HG02970 (cell line): ENCODE measurements around the gene S1PR3.

Source experiments
- ATAC-seq: cut with Tn5 transposase; IDR thresholded peaks from one replicate; pipeline ENCODE4 v1.9.1; 2021; ENCODE audit warnings: mild to moderate bottlenecking, moderate library complexity, moderate number of reproducible peaks; ENCODE audit not compliant: unreplicated experiment, low FRiP score

S1PR3 gene

DNA sequence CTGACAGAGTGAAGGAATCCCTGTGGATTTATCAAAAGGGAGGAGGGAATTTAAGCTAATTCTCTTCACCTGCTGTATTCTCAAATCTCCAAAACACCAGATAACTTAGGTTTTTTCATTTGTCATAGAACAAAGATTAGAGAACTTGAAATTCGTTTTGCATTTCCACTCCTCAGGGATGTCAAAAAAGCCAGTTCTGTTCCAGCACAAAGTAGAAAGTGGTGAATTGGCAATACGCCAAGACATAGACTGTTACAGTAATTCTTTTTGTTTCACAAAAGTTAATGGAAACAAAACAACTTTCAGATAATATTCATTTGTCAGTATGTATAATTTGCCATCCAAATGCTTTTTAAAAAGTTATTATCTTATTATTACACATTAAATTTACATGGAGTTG lies 15.0 kb downstream of the S1PR3 start:
- ATAC-seq: no peak

DNA sequence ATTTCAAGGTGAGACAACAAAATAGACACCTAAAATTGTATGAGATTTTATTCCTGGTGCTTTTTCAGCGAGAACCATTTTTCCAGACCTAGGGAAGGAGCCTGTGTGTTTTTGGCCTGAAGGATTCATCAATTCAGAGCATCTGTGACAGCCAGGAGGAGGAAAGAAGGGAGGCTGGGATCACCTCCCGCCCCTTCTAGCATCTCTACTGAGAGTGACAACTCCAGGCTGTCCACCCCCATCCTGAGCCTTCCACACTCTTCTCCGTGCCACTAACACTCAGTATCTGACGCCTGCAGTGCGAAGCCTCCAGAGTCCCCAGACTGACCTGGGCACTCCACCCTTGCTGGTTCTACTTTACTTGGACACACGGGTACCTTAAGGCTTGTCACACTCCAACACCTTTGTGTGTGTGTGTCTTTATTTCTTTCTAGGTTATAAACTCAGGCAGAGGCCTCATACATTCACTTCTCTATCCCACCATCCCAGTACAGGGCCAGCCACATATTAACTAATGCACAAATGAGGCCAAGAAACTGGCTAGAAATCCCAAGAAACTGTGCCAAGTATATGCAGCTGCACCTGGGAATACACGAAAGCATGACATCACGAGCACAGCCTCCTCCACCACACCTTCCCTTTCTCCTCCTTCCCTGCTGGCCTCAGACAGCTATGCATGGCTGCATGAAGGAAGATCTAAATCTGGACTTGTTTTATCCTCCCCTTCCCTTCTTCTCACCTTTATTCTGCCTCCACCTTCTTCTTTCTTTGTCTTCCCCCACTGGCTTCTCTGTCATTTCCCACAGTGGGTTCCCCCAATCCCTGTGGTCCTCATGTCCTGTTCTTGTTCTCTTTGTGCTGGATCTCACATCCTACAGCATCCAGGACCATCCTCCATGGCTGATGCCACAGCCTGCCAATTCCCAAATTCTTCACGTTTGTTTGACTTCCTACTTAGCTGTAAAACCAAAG lies 16.0 kb downstream of the S1PR3 start:
- ATAC-seq: no peak

- ATAC-seq: no peak
These were observed 16.9 kb downstream of the S1PR3 start for GRCh38 chr9:89008055-89008743.

DNA sequence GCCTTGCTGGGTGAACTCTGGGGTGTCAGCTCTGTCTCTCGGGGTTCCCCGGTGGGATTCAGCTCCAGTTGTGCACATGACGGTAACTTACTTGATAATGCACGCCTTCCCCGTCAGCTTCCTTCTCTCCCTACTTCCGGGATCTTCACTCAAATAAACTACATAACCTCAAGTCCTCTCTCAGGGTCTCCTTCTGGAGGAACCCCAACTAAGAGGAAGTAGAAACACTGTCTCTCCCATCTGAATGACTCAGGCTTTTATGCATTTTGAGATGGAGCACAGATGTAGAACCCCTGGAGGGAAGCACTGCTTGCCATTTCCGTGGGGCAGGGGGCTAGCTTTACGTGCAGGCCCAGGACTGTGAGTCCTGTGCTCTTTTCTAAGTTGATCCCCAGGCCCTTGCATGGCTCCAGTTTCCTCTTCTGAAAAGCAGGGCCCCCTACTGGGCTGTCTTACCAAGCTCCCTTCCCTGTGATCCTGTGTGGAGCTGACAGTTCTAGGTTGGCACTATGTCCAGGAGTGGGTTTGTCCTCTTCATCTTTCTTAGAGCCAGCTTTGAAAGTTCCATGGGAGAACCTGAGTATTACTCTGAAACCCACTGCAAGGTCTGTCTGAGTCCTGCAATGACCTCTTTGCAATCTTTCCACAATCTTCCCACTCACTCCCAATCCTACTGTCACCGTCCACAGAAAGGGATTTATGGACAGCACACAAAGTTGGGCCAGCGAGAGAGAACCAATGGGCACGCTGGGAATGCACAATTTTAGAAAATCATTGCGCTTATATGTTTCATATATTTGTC lies 17.7 kb downstream of the S1PR3 start:
- ATAC-seq: no peak

DNA sequence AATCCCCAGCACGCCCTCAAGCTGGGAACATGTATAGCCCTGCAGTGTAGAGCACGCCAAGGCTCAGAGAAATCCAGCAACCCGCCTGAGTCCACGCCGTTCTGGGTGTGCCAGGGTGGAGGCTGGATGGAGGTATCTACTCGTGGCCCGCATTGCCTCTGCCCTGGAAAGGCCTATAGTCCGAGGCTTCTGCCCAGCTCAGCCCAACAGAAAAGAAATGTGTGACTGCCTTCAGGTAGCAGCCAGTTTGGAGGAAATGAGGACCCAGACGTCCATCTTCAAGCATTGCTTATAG lies 18.2 kb downstream of the S1PR3 start:
- no peak for ATAC-seq

GRCh38 chr9:89010056-89010455 lies 18.8 kb downstream of the S1PR3 start:
- ATAC-seq: no peak

DNA sequence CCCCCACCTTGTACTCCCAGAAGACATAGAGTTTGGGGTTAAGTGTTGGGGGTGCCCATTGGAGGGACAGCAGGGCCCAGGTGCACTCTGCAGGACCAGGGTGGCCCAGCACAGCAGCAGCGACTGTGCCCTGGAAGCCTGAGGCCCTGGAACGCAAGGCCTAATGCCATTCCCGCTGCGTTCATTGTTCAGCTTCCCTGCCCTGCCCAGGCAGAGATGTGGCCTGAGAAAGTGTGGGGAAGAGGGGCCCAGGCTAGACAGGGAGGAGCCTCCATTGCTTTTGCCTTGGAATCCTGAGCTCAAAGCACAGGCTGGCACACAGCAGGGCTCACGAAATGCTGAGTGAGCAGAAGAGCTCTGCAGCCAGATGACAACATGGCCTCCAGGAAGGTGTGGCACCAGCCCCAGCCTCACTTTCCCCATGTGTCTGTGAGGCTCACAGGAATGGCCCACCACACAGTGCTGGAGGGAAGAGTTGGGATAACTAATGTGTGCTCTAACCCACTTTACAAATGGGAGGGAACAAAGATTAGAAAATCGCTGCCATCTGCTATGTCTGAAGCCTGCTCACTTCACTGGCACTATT lies 19.4 kb downstream of the S1PR3 start:
- no peak for ATAC-seq

DNA sequence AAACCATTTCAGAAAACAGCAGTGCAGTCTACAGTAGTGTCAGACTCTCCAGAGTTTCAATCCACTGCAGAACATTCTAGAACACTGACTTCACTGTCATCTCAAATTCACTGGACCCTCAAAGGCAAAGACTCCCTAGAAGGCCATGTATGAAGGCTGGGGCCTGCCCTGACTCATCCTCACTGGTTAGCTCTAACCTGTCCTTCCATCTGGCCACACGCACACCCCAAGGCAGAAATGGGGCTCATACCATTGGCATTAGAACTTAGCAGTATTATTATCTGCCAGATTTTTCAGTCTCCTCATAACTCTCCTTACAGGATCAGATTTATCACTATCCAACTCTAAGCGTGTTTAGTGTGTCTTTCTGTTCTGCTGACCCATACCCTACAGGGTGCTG lies 20.4 kb downstream of the S1PR3 start:
- ATAC-seq: no peak

DNA sequence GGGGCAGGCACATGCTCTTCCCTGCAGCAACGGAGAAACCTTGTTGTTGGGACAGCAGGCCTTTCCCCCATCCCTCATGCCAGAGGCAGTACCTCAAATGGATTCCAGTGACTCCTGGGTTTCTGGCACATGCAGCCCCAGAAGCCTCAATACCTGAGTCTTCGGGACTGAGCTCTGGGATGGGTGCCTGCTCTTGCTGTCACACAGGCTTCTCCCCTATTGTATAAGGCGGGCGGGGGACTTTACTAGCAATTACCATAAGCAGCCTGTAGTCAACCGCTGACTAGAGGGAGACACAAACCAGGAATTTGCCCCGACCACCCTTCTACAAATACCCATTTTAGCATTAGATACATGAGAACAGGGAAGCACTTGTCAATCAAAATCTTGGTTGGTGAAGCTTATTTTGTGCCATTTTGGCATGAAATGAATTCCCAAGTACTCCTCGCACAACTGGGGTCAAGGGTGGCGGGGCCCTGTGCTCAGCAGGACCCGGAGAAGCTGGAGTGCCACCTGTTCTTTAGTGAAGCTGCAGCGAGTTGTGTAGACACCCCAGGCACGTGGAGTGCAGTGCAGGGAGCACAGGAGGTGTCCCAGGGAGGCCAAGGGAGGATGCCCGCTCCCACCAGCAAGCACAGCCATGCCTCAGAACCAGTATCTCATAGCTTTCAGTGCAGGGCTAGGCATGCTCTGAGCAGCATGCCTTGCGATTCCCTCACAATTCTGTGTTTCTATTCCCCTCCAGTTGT lies 21.2 kb downstream of the S1PR3 start:
- ATAC-seq: no peak

- ATAC-seq: no peak
These were observed 22.4 kb downstream of the S1PR3 start for GRCh38 chr9:89013660-89014059.

DNA sequence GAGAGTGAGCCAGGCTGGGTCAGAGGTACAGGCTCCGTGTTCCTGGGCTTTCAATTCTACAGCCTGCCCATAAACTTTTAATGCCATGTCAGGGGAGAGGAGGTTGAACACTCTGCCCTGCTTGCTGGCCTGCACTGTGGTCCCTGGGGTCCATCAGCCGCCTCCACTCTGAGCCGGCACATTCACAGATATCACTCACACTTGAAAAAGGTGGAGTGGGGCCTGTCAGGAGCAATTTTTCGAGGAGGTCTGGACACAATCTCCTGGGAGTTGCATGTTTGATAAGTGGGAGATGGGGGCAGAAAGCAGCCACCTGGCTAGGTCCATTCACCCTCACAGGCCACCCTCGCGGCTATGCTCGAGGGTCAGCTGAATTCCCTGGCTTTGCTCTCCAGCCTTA lies 22.9 kb downstream of the S1PR3 start:
- ATAC-seq: no peak

DNA sequence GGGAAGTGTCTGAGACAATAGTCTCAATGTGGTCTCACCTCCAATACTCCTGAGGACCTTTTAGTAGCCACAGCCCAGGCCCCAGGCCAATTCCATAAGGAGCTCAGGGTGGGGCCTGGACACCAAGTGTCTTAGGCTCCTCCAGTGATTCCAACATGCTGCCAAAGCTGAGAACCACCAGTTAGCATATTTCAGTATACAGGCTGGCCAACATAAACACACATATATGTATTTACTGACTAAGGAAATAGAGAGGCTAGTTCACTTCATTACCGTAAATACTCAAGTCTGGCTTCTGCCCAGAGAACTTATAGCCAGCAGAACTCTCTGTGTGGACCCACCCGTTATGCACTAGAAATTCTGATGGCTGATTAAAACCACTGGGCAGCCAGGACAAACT lies 24.1 kb downstream of the S1PR3 start:
- no peak for ATAC-seq

- no peak for ATAC-seq
These were observed 29.5 kb downstream of the S1PR3 start for GRCh38 chr9:89020754-89021153.

- no peak for ATAC-seq
These were observed 30.0 kb downstream of the S1PR3 start for GRCh38 chr9:89021154-89021803.

DNA sequence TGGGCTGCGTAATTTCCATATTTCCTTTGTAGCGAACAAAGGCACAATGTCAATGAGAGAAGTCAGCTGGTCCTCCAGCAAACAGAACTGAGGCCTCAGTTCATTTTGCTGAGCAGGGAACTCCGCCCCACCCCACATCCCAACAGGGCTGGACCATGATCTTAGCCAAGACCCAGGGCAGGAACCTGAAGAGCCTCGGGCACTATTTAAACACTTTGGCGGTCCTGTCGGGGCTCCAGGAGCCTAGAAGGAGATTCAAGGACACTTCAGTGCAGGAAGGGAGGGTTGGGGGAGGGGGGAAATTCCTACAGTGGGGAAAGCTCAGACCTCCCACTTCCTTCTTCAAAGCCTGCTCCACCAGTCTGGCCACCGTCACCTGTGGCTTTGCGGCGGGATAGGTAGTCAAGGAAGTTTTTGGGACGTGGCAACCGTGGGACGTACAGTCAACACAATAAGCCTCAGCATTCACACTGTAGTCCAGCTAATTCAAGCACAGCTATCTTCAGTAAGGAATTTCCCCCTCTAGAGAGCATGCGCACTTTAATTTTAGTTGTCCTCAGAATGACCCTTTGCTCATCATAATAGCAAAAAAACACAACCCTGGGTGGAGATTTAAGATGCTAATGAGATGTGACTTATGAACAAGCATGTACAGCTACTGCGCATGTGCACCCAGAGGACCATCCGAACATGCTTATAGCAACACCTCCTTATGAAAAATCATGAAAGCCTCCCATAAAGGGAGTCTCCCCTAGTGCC lies 30.9 kb downstream of the S1PR3 start:
- no peak for ATAC-seq

DNA sequence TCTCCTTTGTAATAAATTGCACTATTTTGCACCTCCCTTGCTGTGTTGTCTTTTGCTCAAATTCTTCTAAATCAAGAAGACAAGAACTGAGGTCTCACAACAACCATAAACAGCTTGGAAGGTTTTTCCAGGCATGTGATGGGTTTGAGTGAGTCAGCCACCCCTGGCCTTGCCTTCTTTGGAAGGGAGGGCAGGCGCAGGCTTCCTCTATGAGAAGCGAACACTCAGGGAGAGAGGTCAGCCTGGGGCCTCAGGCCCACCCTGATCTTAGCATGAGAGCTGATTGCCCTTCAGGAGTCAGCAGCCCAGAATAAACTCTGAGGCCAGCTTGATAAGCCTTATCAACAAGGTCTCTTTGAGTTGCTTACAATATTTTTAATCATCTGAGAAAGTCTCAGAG lies 31.6 kb downstream of the S1PR3 start:
- no peak for ATAC-seq

- ATAC-seq: no peak
These were observed 32.5 kb downstream of the S1PR3 start for GRCh38 chr9:89023740-89024139.

DNA sequence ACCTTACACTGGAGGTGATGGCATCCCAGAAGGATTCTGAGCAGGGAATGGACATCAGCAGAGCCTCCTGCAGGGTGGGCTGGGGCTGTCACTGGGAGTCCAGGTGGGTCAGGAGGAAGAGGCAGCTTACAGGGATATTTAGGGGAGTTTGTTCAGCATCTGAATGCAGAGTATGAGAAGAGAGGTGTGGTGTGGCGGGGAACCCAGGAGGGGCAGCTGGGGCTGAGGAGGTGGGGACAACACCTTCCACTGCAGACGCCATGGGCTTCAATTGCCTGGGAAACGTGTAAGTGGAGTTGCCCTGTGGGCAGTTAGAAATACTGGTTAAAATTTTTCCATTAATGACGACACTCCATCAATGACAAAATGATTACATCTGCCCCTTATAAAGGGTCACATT lies 33.5 kb downstream of the S1PR3 start:
- no peak for ATAC-seq

DNA sequence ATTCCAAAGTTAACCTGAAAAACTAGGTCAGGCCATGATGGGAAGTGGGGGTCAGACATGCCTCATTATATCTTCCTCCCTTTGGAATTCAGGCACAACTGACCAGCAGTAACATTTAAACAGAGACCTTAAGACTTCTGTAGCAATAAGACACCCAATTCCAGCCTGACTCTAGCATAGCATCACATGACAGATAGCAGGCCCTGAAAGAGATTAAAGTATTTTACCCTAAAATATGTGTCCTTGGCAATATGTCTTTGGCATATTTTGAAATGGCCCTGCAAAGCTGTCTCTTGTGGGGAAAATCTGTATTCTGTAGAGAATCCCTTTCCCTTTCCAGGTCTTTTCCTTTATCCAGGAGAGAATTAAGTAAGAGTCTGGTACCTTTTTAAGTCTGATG lies 34.3 kb downstream of the S1PR3 start:
- ATAC-seq: no peak
